Esophagus muscularis mucosa (tissue), 3 donors: ENCODE results near the gene ANGPTL4.
A peak's percentile ranks its signal among the peaks of the same experiment; 100 is the strongest.

Source experiments
- CTCF ChIP-seq, 3 experiments: fragments of 200-600 bp in 2 of 3; fragments of 450-650 bp in 1 of 3; sonication (generic) in 2 of 3; IDR thresholded peaks; one replicate each; pipeline ENCODE4 v1.5.1; 2017 to 2019; ENCODE audit warnings: antibody characterized with exemption in 3 of 3, mild to moderate bottlenecking in 2 of 3, moderate library complexity in 1 of 3
- POLR2A ChIP-seq: fragments of 450-650 bp; IDR thresholded peaks from one replicate; pipeline ENCODE4 v1.6.1; 2017; ENCODE audit warnings: antibody characterized with exemption, moderate library complexity, mild to moderate bottlenecking, low read depth

GRCh38 chr19:8396563-8397203 is 32.7 kb downstream of the ANGPTL4 start:
- TF ChIP-seq POLR2A (no peak), CTCF (IDR thresholded peaks at IDR 0.05) (peak; percentile 52 to 67 (median 54))
